ENCODE measurements around the gene TMEM14C. TPM values are rescaled to one million over a fixed set of nuclear protein-coding genes. Genes with fewer than 3 reads are reported as not detected.

The TMEM14C gene
- total and polyA plus RNA-seq, 2 donors from 2014 or later = 118 to 210 TPM

DNA sequence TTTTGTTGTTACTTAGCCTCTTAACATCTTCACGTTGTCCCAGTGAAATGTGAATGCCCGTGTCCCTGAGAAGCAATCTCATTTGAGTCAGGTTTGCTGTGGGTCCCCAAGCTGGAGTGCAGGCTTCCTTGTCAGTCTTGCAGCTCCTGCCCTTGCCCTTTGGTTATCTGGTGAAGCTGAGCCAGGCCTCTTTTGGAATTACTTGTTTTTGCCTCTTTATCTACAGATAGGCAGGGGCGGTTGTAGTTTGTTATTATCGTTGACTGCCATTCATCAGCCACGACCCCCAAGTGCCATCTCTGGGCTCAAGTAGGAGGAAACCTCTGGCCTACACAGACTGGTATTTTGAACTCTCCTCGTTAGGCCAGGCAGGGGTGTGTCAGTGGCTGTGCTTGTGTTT lies 2.2 kb downstream of the TMEM14C start:
- intact Hi-C loops (cut with DNase I) = no loop called here
- H3K27me3 ChIP-seq (ENCODE audit: control insufficient read depth, insufficient read depth, low read length) = no peaks in the 10 kb centered on the region
- FAIRE-seq (no peak), DNase-seq (no peak)
- peak overlapping the region in 1 of 3 donors; percentile 2 for H3K9ac ChIP-seq (ENCODE audit: low read length in 3 of 3)
- H3K4me1 ChIP-seq (ENCODE audit: control insufficient read depth in 2 of 3, insufficient read depth in 2 of 3, low read depth in 1 of 3, low read length in 3 of 3) = peaks cover 0 to 17% (median 12%) of the 10 kb centered on the region in 3 donors
- H3K27ac ChIP-seq (ENCODE audit: low read depth in 2 of 2, low read length in 2 of 2) = no peak overlapping the region
- H3K36me3 ChIP-seq (ENCODE audit: control insufficient read depth in 2 of 3, insufficient read depth in 3 of 3, low read length in 3 of 3) = peaks cover 0 to 36% (median 6%) of the 10 kb centered on the region in 3 donors
- H3K9me3 ChIP-seq (ENCODE audit: control insufficient read depth in 2 of 3, insufficient read depth in 1 of 3, low read length in 3 of 3) = no peaks in the 10 kb centered on the region
- TF ChIP-seq, protein P1, sequence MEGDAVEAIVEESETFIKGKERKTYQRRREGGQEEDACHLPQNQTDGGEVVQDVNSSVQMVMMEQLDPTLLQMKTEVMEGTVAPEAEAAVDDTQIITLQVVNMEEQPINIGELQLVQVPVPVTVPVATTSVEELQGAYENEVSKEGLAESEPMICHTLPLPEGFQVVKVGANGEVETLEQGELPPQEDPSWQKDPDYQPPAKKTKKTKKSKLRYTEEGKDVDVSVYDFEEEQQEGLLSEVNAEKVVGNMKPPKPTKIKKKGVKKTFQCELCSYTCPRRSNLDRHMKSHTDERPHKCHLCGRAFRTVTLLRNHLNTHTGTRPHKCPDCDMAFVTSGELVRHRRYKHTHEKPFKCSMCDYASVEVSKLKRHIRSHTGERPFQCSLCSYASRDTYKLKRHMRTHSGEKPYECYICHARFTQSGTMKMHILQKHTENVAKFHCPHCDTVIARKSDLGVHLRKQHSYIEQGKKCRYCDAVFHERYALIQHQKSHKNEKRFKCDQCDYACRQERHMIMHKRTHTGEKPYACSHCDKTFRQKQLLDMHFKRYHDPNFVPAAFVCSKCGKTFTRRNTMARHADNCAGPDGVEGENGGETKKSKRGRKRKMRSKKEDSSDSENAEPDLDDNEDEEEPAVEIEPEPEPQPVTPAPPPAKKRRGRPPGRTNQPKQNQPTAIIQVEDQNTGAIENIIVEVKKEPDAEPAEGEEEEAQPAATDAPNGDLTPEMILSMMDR (IDR thresholded peaks at IDR 0.05; ENCODE audit: borderline replicate concordance, extremely low read depth, insufficient read depth) = no peak
- H3K4me3 ChIP-seq (ENCODE audit: low read length in 3 of 3) = peak overlapping the region in 1 of 3 donors; percentile 94

DNA sequence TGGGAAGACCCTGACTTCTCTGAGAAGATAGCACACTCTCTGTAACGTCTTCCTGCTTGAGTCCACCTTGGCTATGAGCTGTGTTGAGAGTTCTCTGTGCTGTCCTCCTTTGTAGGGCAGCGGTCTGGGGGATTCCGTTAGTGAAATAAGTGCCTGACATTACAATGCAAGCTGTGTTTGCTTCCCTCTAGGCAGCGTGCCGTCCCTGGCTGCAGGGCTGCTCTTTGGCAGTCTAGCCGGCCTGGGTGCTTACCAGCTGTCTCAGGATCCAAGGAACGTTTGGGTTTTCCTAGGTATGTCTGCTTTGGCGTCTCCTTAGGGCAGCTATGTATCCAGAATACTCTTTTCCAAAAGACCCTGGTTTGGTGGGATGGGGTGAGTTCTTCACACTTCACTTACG lies 2.8 kb downstream of the TMEM14C start:
- no peak for FAIRE-seq
- Histone ChIP-seq H3K36me3 (ENCODE audit: control insufficient read depth in 2 of 3, insufficient read depth in 3 of 3, low read length in 3 of 3) (peaks cover 0 to 40% (median 6%) of the 10 kb centered on the region in 3 donors), H3K4me3 (ENCODE audit: low read length in 3 of 3) (no peak overlapping the region), H3K27ac (ENCODE audit: low read depth in 2 of 2, low read length in 2 of 2) (no peak overlapping the region), H3K9me3 (ENCODE audit: control insufficient read depth in 2 of 3, insufficient read depth in 1 of 3, low read length in 3 of 3) (no peaks in the 10 kb centered on the region), H3K27me3 (ENCODE audit: control insufficient read depth, insufficient read depth, low read length) (no peaks in the 10 kb centered on the region), H3K9ac (ENCODE audit: low read length in 3 of 3) (no peak overlapping the region), H3K4me1 (ENCODE audit: control insufficient read depth in 2 of 3, insufficient read depth in 2 of 3, low read depth in 1 of 3, low read length in 3 of 3) (peaks cover 0 to 17% (median 12%) of the 10 kb centered on the region in 3 donors)
- TF ChIP-seq, protein P1 (IDR thresholded peaks at IDR 0.05; ENCODE audit: borderline replicate concordance, extremely low read depth, insufficient read depth) = no peak
- DNase-seq = no peak
- intact Hi-C loops (cut with DNase I) = no loop called here

DNA sequence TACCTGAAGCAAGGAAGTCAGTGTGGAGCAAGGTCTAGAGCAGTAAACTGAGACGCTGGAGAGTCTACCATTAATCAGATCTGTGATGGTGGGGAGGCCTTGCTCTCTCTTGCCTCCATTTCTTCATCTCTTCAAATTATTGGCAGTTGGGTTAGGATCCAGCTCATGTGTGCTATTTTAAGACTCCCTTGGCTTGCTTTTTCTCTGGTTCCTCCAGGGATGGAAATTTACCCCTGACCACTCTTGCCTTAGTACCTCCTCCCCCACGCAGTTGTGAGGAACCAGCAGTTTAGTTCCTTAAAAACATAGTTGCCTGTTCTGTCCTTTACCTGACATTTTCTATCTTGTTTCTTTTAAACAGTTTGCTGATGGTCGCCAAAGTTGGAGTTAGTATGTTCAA lies 7.4 kb downstream of the TMEM14C start:
- intact Hi-C loops (cut with DNase I) = no loop called here
- no peak overlapping the region for H3K4me3 ChIP-seq (ENCODE audit: low read length in 3 of 3)
- peaks cover 0 to 37% (median 11%) of the 10 kb centered on the region in 3 donors for H3K36me3 ChIP-seq (ENCODE audit: control insufficient read depth in 2 of 3, insufficient read depth in 3 of 3, low read length in 3 of 3)
- TF ChIP-seq, protein P1 (IDR thresholded peaks at IDR 0.05; ENCODE audit: borderline replicate concordance, extremely low read depth, insufficient read depth) = no peak
- no peaks in the 10 kb centered on the region for H3K9me3 ChIP-seq (ENCODE audit: control insufficient read depth in 2 of 3, insufficient read depth in 1 of 3, low read length in 3 of 3)
- no peak overlapping the region for H3K9ac ChIP-seq (ENCODE audit: low read length in 3 of 3)
- no peaks in the 10 kb centered on the region for H3K4me1 ChIP-seq (ENCODE audit: control insufficient read depth in 2 of 3, insufficient read depth in 2 of 3, low read depth in 1 of 3, low read length in 3 of 3)
- H3K27me3 ChIP-seq (ENCODE audit: control insufficient read depth, insufficient read depth, low read length) = no peaks in the 10 kb centered on the region
- no peak overlapping the region for H3K27ac ChIP-seq (ENCODE audit: low read depth in 2 of 2, low read length in 2 of 2)
- no peak for FAIRE-seq
- DNase-seq = no peak

DNA sequence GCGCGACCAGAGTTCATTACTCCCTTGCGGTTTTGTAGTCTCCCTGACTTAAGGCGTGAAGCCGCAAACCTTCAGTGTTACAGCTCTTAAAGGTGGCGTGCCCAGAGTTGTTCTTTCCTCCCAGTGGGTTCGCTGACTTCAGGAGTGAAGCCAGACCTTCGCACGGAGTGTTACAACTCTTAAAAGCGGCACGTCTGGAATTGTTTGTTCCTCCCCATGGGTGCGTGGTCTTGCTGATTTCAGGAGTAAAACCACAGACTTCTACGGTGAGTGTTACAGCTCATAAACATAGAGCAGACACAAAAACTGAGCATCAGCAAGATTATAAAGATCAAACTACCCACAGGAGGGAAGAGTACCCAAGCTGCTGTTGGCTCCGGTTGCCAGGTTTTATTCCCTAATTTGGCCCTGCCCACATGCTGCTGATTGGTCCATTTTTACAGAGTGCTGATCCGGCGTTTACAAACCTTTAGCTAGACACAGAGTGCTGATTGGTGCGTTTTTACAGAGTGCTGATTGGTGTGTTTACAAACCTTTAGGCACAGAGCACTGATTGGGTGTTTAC lies 10.4 kb downstream of the TMEM14C start:
- no peaks in the 10 kb centered on the region for H3K4me1 ChIP-seq (ENCODE audit: control insufficient read depth in 2 of 3, insufficient read depth in 2 of 3, low read depth in 1 of 3, low read length in 3 of 3)
- H3K27ac ChIP-seq (ENCODE audit: low read depth in 2 of 2, low read length in 2 of 2) = no peak overlapping the region
- H3K4me3 ChIP-seq (ENCODE audit: low read length in 3 of 3) = no peak overlapping the region
- no peak overlapping the region for H3K9ac ChIP-seq (ENCODE audit: low read length in 3 of 3)
- peaks cover 0 to 25% (median 9%) of the 10 kb centered on the region in 3 donors for H3K36me3 ChIP-seq (ENCODE audit: control insufficient read depth in 2 of 3, insufficient read depth in 3 of 3, low read length in 3 of 3)
- DNase-seq (no peak), FAIRE-seq (no peak)
- TF ChIP-seq, protein P1 (IDR thresholded peaks at IDR 0.05; ENCODE audit: borderline replicate concordance, extremely low read depth, insufficient read depth) = no peak
- no peaks in the 10 kb centered on the region for H3K27me3 ChIP-seq (ENCODE audit: control insufficient read depth, insufficient read depth, low read length)
- intact Hi-C loops (cut with DNase I) = no loop called here
- no peaks in the 10 kb centered on the region for H3K9me3 ChIP-seq (ENCODE audit: control insufficient read depth in 2 of 3, insufficient read depth in 1 of 3, low read length in 3 of 3)
